ENCODE data around the gene APBB2.

DNA sequence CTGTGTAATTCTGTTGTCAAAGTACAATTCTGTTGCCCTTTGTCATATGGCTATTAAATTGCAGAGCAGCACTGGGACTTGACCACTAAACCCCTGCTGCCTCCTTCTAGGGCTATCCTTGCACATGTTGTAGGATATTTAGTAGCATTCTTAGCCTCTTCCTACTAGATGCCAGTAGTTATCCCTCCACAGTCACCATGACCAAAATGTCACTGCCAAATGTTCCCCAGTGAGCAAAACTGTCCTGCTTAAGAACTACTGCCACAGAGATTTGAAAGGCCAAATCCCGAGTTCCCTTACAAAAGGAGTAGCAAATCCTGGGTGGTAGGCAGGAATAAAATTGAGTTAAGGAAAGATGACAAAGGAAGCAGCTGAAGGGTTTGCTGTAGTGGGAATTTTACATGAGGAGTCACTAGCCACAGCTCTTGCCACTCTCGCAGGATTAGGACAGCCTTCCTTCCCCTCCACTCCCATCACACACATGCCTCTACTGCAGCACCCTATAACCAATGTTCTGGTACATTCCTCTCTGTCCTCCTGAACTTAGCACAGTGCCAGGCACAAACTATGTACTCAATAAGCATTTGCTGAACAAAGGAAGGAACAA is 8.4 kb downstream of the APBB2 start:
- no peak for TF ChIP-seq CTCF (IDR thresholded peaks at IDR 0.05; ENCODE audit: low read depth, low read length, poor library complexity, severe bottlenecking)
- TF ChIP-seq EZH2phosphoT487 (IDR thresholded peaks at IDR 0.05; ENCODE audit: borderline replicate concordance, low read length) = no peak

All from DOHH2 (cell line).